Cardiac muscle cell (in vitro differentiated cells and primary cell): ENCODE data around the gene LRP8. TPM values are rescaled to one million over a fixed set of nuclear protein-coding genes. Genes with fewer than 3 reads are reported as not detected.

Experiments
- DNase-seq, 2 donors: peaks; one replicate each; pipeline versions ENCODE4 v3.0.0 to v3.0.0-alpha.2; 2010 to 2017; ENCODE audit warnings: low read depth in 1 of 2, low spot score in 1 of 2
- H3K27ac ChIP-seq: fragments of 200-600 bp; sonication (generic); 2 replicates; pipeline ENCODE4 v1.5.1; 2016
- H3K27me3 ChIP-seq: fragments of 200-600 bp; sonication (generic); 2 replicates; pipeline ENCODE4 v1.6.0; 2016; ENCODE audit warnings: control low read depth
- H3K36me3 ChIP-seq: fragments of 200-600 bp; sonication (generic); 2 replicates; pipeline ENCODE4 v1.5.1; 2016; ENCODE audit warnings: control low read depth
- H3K4me1 ChIP-seq: fragments of 200-600 bp; sonication (generic); 2 replicates; pipeline ENCODE4 v1.8.1; 2017; ENCODE audit warnings: low read depth, mild to moderate bottlenecking, mixed run types
- H3K4me3 ChIP-seq: fragments of 200-600 bp; sonication (generic); 2 replicates; pipeline ENCODE4 v1.5.1; 2016; ENCODE audit warnings: mild to moderate bottlenecking
- H3K9me3 ChIP-seq: fragments of 200-600 bp; sonication (generic); 2 replicates; pipeline ENCODE4 v1.5.1; 2017; ENCODE audit warnings: low read depth, mild to moderate bottlenecking, control low read depth
- polyA plus RNA-seq: library from polyadenylated mRNA; unstranded; fragments of >200 nt; fragmentation: Nextera tagmentation; extraction: Ambion mirVana; gene quantifications from 2 replicates; pipeline ENCODE4 v1.2.1, GENCODE V29; 2016
- total RNA-seq: library from RNA; depleted of rRNA; stranded (reverse); fragments of >200 nt; gene quantifications from 2 replicates; pipeline ENCODE4 v1.2.3, GENCODE V29; 2016
- TF ChIP-seq, protein P1 (sequence below): IDR thresholded peaks from 2 replicates; pipeline ENCODE4 v1.5.1; 2012; ENCODE audit warnings: low read depth, mild to moderate bottlenecking, low read length

The LRP8 gene
- total and polyA plus RNA-seq, 2 experiments from 2014 or later = 5.4 to 9.7 TPM

GRCh38 chr1:53335661-53336060 is 7.8 kb upstream of the LRP8 start:
- H3K9me3 ChIP-seq = no peaks in the 10 kb centered on the region
- H3K4me1 ChIP-seq = no peaks in the 10 kb centered on the region
- DNase-seq = no peak
- no peak overlapping the region for H3K4me3 ChIP-seq
- H3K36me3 ChIP-seq = no peaks in the 10 kb centered on the region
- H3K27me3 ChIP-seq = peaks cover 9% of the 10 kb centered on the region
- no peak overlapping the region for H3K27ac ChIP-seq
- TF ChIP-seq, protein P1, sequence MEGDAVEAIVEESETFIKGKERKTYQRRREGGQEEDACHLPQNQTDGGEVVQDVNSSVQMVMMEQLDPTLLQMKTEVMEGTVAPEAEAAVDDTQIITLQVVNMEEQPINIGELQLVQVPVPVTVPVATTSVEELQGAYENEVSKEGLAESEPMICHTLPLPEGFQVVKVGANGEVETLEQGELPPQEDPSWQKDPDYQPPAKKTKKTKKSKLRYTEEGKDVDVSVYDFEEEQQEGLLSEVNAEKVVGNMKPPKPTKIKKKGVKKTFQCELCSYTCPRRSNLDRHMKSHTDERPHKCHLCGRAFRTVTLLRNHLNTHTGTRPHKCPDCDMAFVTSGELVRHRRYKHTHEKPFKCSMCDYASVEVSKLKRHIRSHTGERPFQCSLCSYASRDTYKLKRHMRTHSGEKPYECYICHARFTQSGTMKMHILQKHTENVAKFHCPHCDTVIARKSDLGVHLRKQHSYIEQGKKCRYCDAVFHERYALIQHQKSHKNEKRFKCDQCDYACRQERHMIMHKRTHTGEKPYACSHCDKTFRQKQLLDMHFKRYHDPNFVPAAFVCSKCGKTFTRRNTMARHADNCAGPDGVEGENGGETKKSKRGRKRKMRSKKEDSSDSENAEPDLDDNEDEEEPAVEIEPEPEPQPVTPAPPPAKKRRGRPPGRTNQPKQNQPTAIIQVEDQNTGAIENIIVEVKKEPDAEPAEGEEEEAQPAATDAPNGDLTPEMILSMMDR = no peak

DNA sequence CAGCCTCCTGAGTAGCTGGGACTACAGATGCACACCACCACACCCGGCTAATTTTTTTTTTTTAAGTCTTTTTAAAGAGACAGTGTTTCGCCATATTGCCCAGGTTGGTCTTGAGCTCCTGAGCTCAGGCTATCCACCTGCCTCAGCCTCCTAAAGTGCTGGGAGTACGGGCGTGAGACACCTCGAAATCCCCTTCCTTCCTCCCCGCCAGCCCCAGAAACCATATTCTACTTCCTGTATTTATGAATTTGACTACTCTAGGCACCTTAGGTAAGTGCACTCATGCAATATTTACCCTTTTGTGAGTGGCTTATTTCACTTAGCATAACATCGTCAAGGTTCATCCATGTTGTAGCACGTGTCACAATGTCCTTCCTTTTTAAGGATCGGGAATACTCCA is 6.9 kb upstream of the LRP8 start:
- DNase-seq = no peak
- TF ChIP-seq, protein P1 = no peak
- H3K27me3 ChIP-seq = peaks cover 9% of the 10 kb centered on the region
- no peak overlapping the region for H3K4me3 ChIP-seq
- H3K36me3 ChIP-seq = no peaks in the 10 kb centered on the region
- H3K27ac ChIP-seq = no peak overlapping the region
- H3K4me1 ChIP-seq = no peaks in the 10 kb centered on the region
- H3K9me3 ChIP-seq = no peaks in the 10 kb centered on the region

DNA sequence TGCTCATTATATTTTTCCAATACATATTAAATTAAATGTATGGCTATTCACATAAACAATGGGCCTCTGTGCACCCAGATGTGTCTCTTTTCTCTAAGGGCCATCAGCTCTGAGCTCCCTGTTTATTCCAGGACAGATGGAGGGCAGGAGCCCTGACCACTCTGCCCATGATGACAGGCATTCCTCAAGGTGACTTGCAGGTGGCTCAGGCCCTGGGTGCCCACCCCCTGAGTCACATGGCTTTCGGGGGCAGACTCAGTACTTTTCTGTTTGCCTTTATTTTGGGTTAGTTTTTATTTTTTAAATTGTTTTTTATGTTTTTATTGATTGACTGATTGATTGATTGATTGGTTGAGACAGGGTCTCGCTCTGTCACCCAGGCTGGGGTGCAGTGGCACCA is 6.4 kb upstream of the LRP8 start:
- Histone ChIP-seq H3K27ac (no peak overlapping the region), H3K9me3 (no peaks in the 10 kb centered on the region), H3K4me1 (peaks cover 4% of the 10 kb centered on the region), H3K27me3 (peaks cover 9% of the 10 kb centered on the region), H3K36me3 (no peaks in the 10 kb centered on the region), H3K4me3 (no peak overlapping the region)
- DNase-seq = no peak
- TF ChIP-seq, protein P1 = no peak

DNA sequence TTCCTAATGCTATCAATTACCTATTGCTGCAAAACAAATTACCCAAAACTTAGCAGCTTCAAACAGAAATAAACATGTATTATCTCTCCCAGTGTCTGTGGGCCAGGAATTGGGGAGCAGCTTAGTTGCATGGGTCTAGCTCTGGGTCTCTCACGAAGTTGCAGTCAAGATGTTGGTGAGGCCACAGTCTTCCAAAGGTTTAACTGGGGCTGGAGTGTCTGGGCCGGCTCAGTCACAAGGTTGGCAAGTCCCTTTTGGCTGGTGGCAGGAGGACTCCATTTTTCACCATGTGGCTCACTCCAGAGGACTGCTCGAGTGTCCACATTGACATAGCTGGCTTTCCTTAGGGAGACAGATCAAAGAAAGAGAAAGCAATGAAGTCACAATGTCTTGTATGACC is 5.0 kb upstream of the LRP8 start:
- peaks cover 5% of the 10 kb centered on the region for H3K27me3 ChIP-seq
- no peak for DNase-seq
- H3K4me1 ChIP-seq = peaks cover 4% of the 10 kb centered on the region
- TF ChIP-seq, protein P1 = no peak
- no peaks in the 10 kb centered on the region for H3K9me3 ChIP-seq
- no peak overlapping the region for H3K4me3 ChIP-seq
- no peak overlapping the region for H3K27ac ChIP-seq
- no peaks in the 10 kb centered on the region for H3K36me3 ChIP-seq

- H3K4me3 ChIP-seq = no peak overlapping the region
- H3K27ac ChIP-seq = no peak overlapping the region
- peaks cover 5% of the 10 kb centered on the region for H3K27me3 ChIP-seq
- DNase-seq = no peak
- TF ChIP-seq, protein P1 = no peak
- H3K36me3 ChIP-seq = no peaks in the 10 kb centered on the region
- H3K9me3 ChIP-seq = no peaks in the 10 kb centered on the region
- H3K4me1 ChIP-seq = peaks cover 4% of the 10 kb centered on the region
Observed at GRCh38 chr1:53332186-53332564, 4.3 kb upstream of the LRP8 start.
